Activated naive CD4-positive, alpha-beta T cell treated with anti-CD3 and anti-CD28 coated beads for 36 hours (primary cell): ENCODE measurements around the gene CIROP. TPM values are rescaled to one million over a fixed set of nuclear protein-coding genes. Genes with fewer than 3 reads are reported as not detected.

Experiments
- CTCF ChIA-PET: fragments of 350-600 bp; sonication (Branson Sonifier 250); formaldehyde crosslinking; loops from one replicate; lab custom pipeline; 2021; ENCODE audit warnings: antibody characterized with exemption; lab: Charles Lee
- DNase-seq: peaks from one replicate; pipeline ENCODE4 v3.0.0-alpha.2; 2020
- H3K27ac Mint-ChIP-seq: one replicate; pipeline ENCODE4 v1.8.0; 2021; ENCODE audit warnings: mild to moderate bottlenecking, mixed read lengths
- H3K27me3 Mint-ChIP-seq: one replicate; pipeline ENCODE4 v1.8.0; 2021; ENCODE audit warnings: low read depth, mixed read lengths
- H3K36me3 Mint-ChIP-seq: one replicate; pipeline ENCODE4 v1.8.0; 2021; ENCODE audit warnings: low read depth, mixed read lengths
- H3K4me1 Mint-ChIP-seq: one replicate; pipeline ENCODE4 v1.8.0; 2021; ENCODE audit warnings: low read depth, mixed read lengths
- H3K4me3 Mint-ChIP-seq: one replicate; pipeline ENCODE4 v1.8.0; 2021; ENCODE audit warnings: mild to moderate bottlenecking, moderate library complexity, mixed read lengths
- H3K9me3 Mint-ChIP-seq: one replicate; pipeline ENCODE4 v1.8.0; 2021; ENCODE audit warnings: mixed read lengths
- intact Hi-C: fragments of 100-400 bp; cut with micrococcal nuclease; formaldehyde crosslinking; loops from one replicate; pipeline ENCODE4 v1.15.1; 2023
- total RNA-seq, 2 experiments: library from RNA; stranded (reverse); gene quantifications; one replicate each; pipeline ENCODE4 v1.2.3, GENCODE V29; 2021

Gene CIROP
- total RNA-seq, 2 experiments from 2014 or later, result not detected

GRCh38 chr14:23119363-23120327, 14.9 kb upstream of the CIROP start:
- Mint-ChIP-seq H3K9me3 (no peaks in the 10 kb centered on the region), H3K4me3 (peak overlapping the region; percentile 35), H3K27me3 (no peaks in the 10 kb centered on the region), H3K27ac (peak overlapping the region; percentile 87), H3K4me1 (peaks cover 41% of the 10 kb centered on the region), H3K36me3 (no peaks in the 10 kb centered on the region)
- intact Hi-C loops, result loop anchor here (1.0 to 10.0 kb wide), 10 partner anchors 24 to 420 kb away; partner anchors contain the start of genes ACIN1, C14orf119, NGDN and PABPN1
- CTCF ChIA-PET, result interaction anchor here (0.6 to 9.6 kb wide), 25 partner anchors 9 to 1019 kb away, joined by 3 to 298 read pairs (median 6); partner anchors contain the start of genes ACIN1, C14orf119, CDH24 and CMTM5
- DNase-seq, result peak; percentile 43

- Mint-ChIP-seq H3K36me3 (no peaks in the 10 kb centered on the region), H3K4me1 (peaks cover 45% of the 10 kb centered on the region), H3K4me3 (peak within 1 kb of the TSS; percentile 35), H3K27ac (peak within 1 kb of the TSS; percentile 87), H3K27me3 (no peaks in the 10 kb centered on the region), H3K9me3 (no peaks in the 10 kb centered on the region)
- DNase-seq, result no peak
- intact Hi-C loops, result no loop called here
- CTCF ChIA-PET, result interaction anchor here (0.6 to 9.6 kb wide), 12 partner anchors 8 to 261 kb away, joined by 3 to 298 read pairs (median 24); partner anchors contain the start of genes ACIN1, C14orf119, RNF212B and SLC7A8
Measured at GRCh38 chr14:23118506-23119362, 13.9 kb upstream of the CIROP start, which contains the start of gene CEBPE. Gene CEBPE, minus strand, starts transcription at chr14:23119255. Its CDS starts 164 bp downstream, at chr14:23119091.

GRCh38 chr14:23117371-23118020, 12.7 kb upstream of the CIROP start:
- no peaks in the 10 kb centered on the region for H3K27me3 Mint-ChIP-seq
- no peaks in the 10 kb centered on the region for H3K36me3 Mint-ChIP-seq

GRCh38 chr14:23115918-23116317, 11.1 kb upstream of the CIROP start:
- CTCF ChIA-PET, result interaction anchor here (0.6 to 0.9 kb wide), 2 partner anchors 8 to 39 kb away, joined by 3 read pairs; no protein-coding TSS in a partner anchor
- H3K4me1 Mint-ChIP-seq, result peaks cover 37% of the 10 kb centered on the region
- intact Hi-C loops, result no loop called here
- DNase-seq, result no peak
- no peak overlapping the region for H3K4me3 Mint-ChIP-seq
- H3K27me3 Mint-ChIP-seq, result no peaks in the 10 kb centered on the region
- no peaks in the 10 kb centered on the region for H3K36me3 Mint-ChIP-seq
- H3K9me3 Mint-ChIP-seq, result no peaks in the 10 kb centered on the region
- H3K27ac Mint-ChIP-seq, result no peak overlapping the region

More at GRCh38 chr14:23117371-23118020, 12.7 kb upstream of the CIROP start:
- peaks cover 45% of the 10 kb centered on the region for H3K4me1 Mint-ChIP-seq
- intact Hi-C loops, result no loop called here
- CTCF ChIA-PET, result interaction anchor here (0.5 to 9.6 kb wide), 5 partner anchors 21 to 178 kb away, joined by 4 to 298 read pairs (median 30); partner anchors contain the start of genes ACIN1, C14orf119 and SLC7A8
- DNase-seq, result no peak
- no peak overlapping the region for H3K4me3 Mint-ChIP-seq
- no peak overlapping the region for H3K27ac Mint-ChIP-seq
- H3K9me3 Mint-ChIP-seq, result no peaks in the 10 kb centered on the region

GRCh38 chr14:23115039-23115731, 10.4 kb upstream of the CIROP start:
- peaks cover 30% of the 10 kb centered on the region for H3K4me1 Mint-ChIP-seq
- no peak overlapping the region for H3K4me3 Mint-ChIP-seq
- H3K27ac Mint-ChIP-seq, result no peak overlapping the region
- H3K9me3 Mint-ChIP-seq, result no peaks in the 10 kb centered on the region
- intact Hi-C loops, result no loop called here
- CTCF ChIA-PET, result interaction anchor here (0.9 to 1.0 kb wide), 2 partner anchors 9 to 39 kb away, joined by 3 to 4 read pairs; no protein-coding TSS in a partner anchor
- H3K27me3 Mint-ChIP-seq, result no peaks in the 10 kb centered on the region
- no peaks in the 10 kb centered on the region for H3K36me3 Mint-ChIP-seq
- DNase-seq, result no peak

- peaks cover 25% of the 10 kb centered on the region for H3K4me1 Mint-ChIP-seq
- no peaks in the 10 kb centered on the region for H3K9me3 Mint-ChIP-seq
- CTCF ChIA-PET, result interaction anchor here (0.8 to 1.0 kb wide), 3 partner anchors 9 to 108 kb away, joined by 3 to 4 read pairs (median 3); no protein-coding TSS in a partner anchor
- DNase-seq, result no peak
- no peaks in the 10 kb centered on the region for H3K36me3 Mint-ChIP-seq
- H3K27me3 Mint-ChIP-seq, result no peaks in the 10 kb centered on the region
- no peak overlapping the region for H3K27ac Mint-ChIP-seq
- no peak overlapping the region for H3K4me3 Mint-ChIP-seq
- intact Hi-C loops, result no loop called here
Measured at GRCh38 chr14:23114669-23115038, 9.9 kb upstream of the CIROP start.

- Mint-ChIP-seq H3K4me1 (peaks cover 19% of the 10 kb centered on the region), H3K9me3 (no peaks in the 10 kb centered on the region), H3K27ac (no peak overlapping the region), H3K4me3 (no peak overlapping the region), H3K27me3 (no peaks in the 10 kb centered on the region), H3K36me3 (no peaks in the 10 kb centered on the region)
- no peak for DNase-seq
- CTCF ChIA-PET, result interaction anchor here (0.8 to 2.0 kb wide), 2 partner anchors 45 to 107 kb away, joined by 3 to 7 read pairs; no protein-coding TSS in a partner anchor
- intact Hi-C loops, result no loop called here
Measured at GRCh38 chr14:23114120-23114458, 9.3 kb upstream of the CIROP start.

GRCh38 chr14:23113431-23114119, 8.8 kb upstream of the CIROP start:
- no peak for DNase-seq
- Mint-ChIP-seq H3K9me3 (no peaks in the 10 kb centered on the region), H3K4me3 (no peak overlapping the region), H3K4me1 (peaks cover 15% of the 10 kb centered on the region), H3K27me3 (no peaks in the 10 kb centered on the region), H3K27ac (no peak overlapping the region), H3K36me3 (no peaks in the 10 kb centered on the region)
- CTCF ChIA-PET, result interaction anchor here (0.8 to 5.5 kb wide), 4 partner anchors 7 to 107 kb away, joined by 3 to 49 read pairs (median 6); partner anchors contain the start of gene CEBPE
- intact Hi-C loops, result no loop called here

- no peaks in the 10 kb centered on the region for H3K36me3 Mint-ChIP-seq
- DNase-seq, result no peak
- no peak overlapping the region for H3K4me3 Mint-ChIP-seq
- H3K9me3 Mint-ChIP-seq, result no peaks in the 10 kb centered on the region
- CTCF ChIA-PET, result interaction anchor here (0.9 to 5.5 kb wide), 6 partner anchors 8 to 114 kb away, joined by 4 to 49 read pairs (median 6); partner anchors contain the start of gene CEBPE
- no peak overlapping the region for H3K27ac Mint-ChIP-seq
- H3K27me3 Mint-ChIP-seq, result no peaks in the 10 kb centered on the region
- intact Hi-C loops, result no loop called here
- H3K4me1 Mint-ChIP-seq, result peaks cover 5% of the 10 kb centered on the region
Measured at GRCh38 chr14:23112359-23113178, 7.8 kb upstream of the CIROP start.
